ENCODE results near the gene ICA1.
"Not testable (repeated sequence)": the region's sequence is repeated elsewhere in the genome, so short reads cannot be mapped to it uniquely, and the experiment has no call there.

ICA1 gene

GRCh38 chr7:8068892-8069686 is 192.9 kb downstream of the ICA1 start:
- Histone ChIP-seq H3K36me3 (ENCODE audit: control insufficient read depth, insufficient read depth, low read length) (no peaks in the 10 kb centered on the region), H3K4me1 (ENCODE audit: control insufficient read depth, insufficient read depth, low read length) (0 out of 2 replicates have a peak, but pooled peaks cover 3% of the 10 kb centered on the region), H3K4me3 (ENCODE audit: low read length) (no peak overlapping the region), H3K9me3 (ENCODE audit: control insufficient read depth, insufficient read depth, low read length) (no peaks in the 10 kb centered on the region), H3K27ac (ENCODE audit: low read length) (no peak overlapping the region), H3K27me3 (ENCODE audit: control insufficient read depth, insufficient read depth, low read length) (no peaks in the 10 kb centered on the region)
- no CpG with 5 or more reads among the region's 12 CpGs for WGBS (ENCODE audit: insufficient coverage, insufficient read length)
- no peak for DNase-seq (ENCODE audit: low read depth, low spot score)

GRCh38 chr7:8065356-8065813 is 196.6 kb downstream of the ICA1 start:
- WGBS (ENCODE audit: insufficient coverage, insufficient read length): no CpG with 5 or more reads among the region's 2 CpGs
- H3K27me3 ChIP-seq (ENCODE audit: control insufficient read depth, insufficient read depth, low read length): no peaks in the 10 kb centered on the region
- 0 out of 2 replicates have a peak, but pooled peaks cover 3% of the 10 kb centered on the region for H3K4me1 ChIP-seq (ENCODE audit: control insufficient read depth, insufficient read depth, low read length)
- H3K9me3 ChIP-seq (ENCODE audit: control insufficient read depth, insufficient read depth, low read length): no peaks in the 10 kb centered on the region
- DNase-seq (ENCODE audit: low read depth, low spot score): no peak
- no peaks in the 10 kb centered on the region for H3K36me3 ChIP-seq (ENCODE audit: control insufficient read depth, insufficient read depth, low read length)
- H3K27ac ChIP-seq (ENCODE audit: low read length): no peak overlapping the region
- no peak overlapping the region for H3K4me3 ChIP-seq (ENCODE audit: low read length)

GRCh38 chr7:8064828-8065227 is 197.1 kb downstream of the ICA1 start:
- Histone ChIP-seq H3K27ac (ENCODE audit: low read length) (no peak overlapping the region), H3K36me3 (ENCODE audit: control insufficient read depth, insufficient read depth, low read length) (no peaks in the 10 kb centered on the region), H3K9me3 (ENCODE audit: control insufficient read depth, insufficient read depth, low read length) (no peaks in the 10 kb centered on the region), H3K4me1 (ENCODE audit: control insufficient read depth, insufficient read depth, low read length) (0 out of 2 replicates have a peak, but pooled peaks cover 3% of the 10 kb centered on the region), H3K27me3 (ENCODE audit: control insufficient read depth, insufficient read depth, low read length) (no peaks in the 10 kb centered on the region), H3K4me3 (ENCODE audit: low read length) (no peak overlapping the region)
- no peak for DNase-seq (ENCODE audit: low read depth, low spot score)
- no CpG with 5 or more reads among the region's 12 CpGs for WGBS (ENCODE audit: insufficient coverage, insufficient read length)

GRCh38 chr7:8063706-8064297 is 198.2 kb downstream of the ICA1 start:
- H3K4me3 ChIP-seq (ENCODE audit: low read length): no peak overlapping the region
- no peak overlapping the region for H3K27ac ChIP-seq (ENCODE audit: low read length)
- H3K4me1 ChIP-seq (ENCODE audit: control insufficient read depth, insufficient read depth, low read length): no peaks in the 10 kb centered on the region
- H3K9me3 ChIP-seq (ENCODE audit: control insufficient read depth, insufficient read depth, low read length): no peaks in the 10 kb centered on the region
- no peaks in the 10 kb centered on the region for H3K36me3 ChIP-seq (ENCODE audit: control insufficient read depth, insufficient read depth, low read length)
- DNase-seq (ENCODE audit: low read depth, low spot score): no peak
- no peaks in the 10 kb centered on the region for H3K27me3 ChIP-seq (ENCODE audit: control insufficient read depth, insufficient read depth, low read length)

- H3K27me3 ChIP-seq (ENCODE audit: control insufficient read depth, insufficient read depth, low read length); H3K4me3 ChIP-seq (ENCODE audit: low read length); H3K36me3 ChIP-seq (ENCODE audit: control insufficient read depth, insufficient read depth, low read length); H3K27ac ChIP-seq (ENCODE audit: low read length); H3K4me1 ChIP-seq (ENCODE audit: control insufficient read depth, insufficient read depth, low read length); DNase-seq (ENCODE audit: low read depth, low spot score); H3K9me3 ChIP-seq (ENCODE audit: control insufficient read depth, insufficient read depth, low read length): not testable (repeated sequence)
- no CpG with 5 or more reads among the region's 5 CpGs for WGBS (ENCODE audit: insufficient coverage, insufficient read length)
Observed at GRCh38 chr7:8063300-8063699, 198.7 kb downstream of the ICA1 start.
